ENCODE measurements around the gene SGCA.
A peak's percentile ranks its signal among the peaks of the same experiment; 100 is the strongest.

Gene SGCA

GRCh38 chr17:50128441-50129352 lies 37.1 kb upstream of the SGCA start:
- 7% methylated on average over 25 of the region's 32 CpGs for WGBS
- peak overlapping the region; percentile 62 for H3K4me3 ChIP-seq (ENCODE audit: low read length)

DNA sequence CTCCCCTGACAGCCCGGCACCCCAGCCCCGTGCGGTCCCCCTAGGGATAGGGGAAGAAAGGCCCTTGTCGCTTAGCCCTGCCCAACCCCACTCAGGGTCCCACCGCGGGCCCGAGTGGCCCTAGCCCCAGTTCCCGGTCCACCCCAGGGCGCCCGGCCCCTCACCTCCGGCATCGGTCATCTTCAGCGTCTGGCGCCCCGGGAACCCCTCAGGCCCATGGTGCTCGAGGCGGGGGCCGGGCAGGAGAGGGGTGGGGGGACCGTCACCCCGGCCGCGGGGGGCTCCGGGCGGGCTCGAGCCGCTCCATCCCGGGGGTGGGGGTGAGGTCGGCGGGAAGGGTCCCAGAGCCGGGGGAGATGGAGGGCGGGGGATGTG lies 36.5 kb upstream of the SGCA start:
- WGBS: 1% methylated on average over 30 of the region's 31 CpGs
- Histone ChIP-seq H3K27ac (ENCODE audit: low read depth, low read length) (no peak overlapping the region), H3K4me1 (ENCODE audit: insufficient read depth, low read length) (peaks cover 31% of the 10 kb centered on the region), H3K9ac (ENCODE audit: low read depth, low read length) (no peak overlapping the region), H3K9me3 (ENCODE audit: insufficient read depth, low read depth, low read length) (no peaks in the 10 kb centered on the region), H3K4me3 (ENCODE audit: low read length) (peak overlapping the region; percentile 62), H3K36me3 (ENCODE audit: insufficient read depth, low read length) (no peaks in the 10 kb centered on the region), H3K27me3 (ENCODE audit: insufficient read depth, low read length) (peaks cover 5% of the 10 kb centered on the region)

More at GRCh38 chr17:50128441-50129352, 37.1 kb upstream of the SGCA start:
- Histone ChIP-seq H3K9me3 (ENCODE audit: insufficient read depth, low read depth, low read length) (no peaks in the 10 kb centered on the region), H3K27me3 (ENCODE audit: insufficient read depth, low read length) (peaks cover 5% of the 10 kb centered on the region), H3K4me1 (ENCODE audit: insufficient read depth, low read length) (peaks cover 32% of the 10 kb centered on the region), H3K27ac (ENCODE audit: low read depth, low read length) (peak overlapping the region; percentile 25; the same call in 1 of the 2 replicates), H3K9ac (ENCODE audit: low read depth, low read length) (peak overlapping the region; percentile 23; the same call in 1 of the 2 replicates), H3K36me3 (ENCODE audit: insufficient read depth, low read length) (no peaks in the 10 kb centered on the region)

GRCh38 chr17:50129728-50130558 lies 35.9 kb upstream of the SGCA start, which contains the start of gene SAMD14:
Gene SAMD14, minus strand, starts transcription at chr17:50130160. Its CDS starts 5,201 bp downstream, at chr17:50124959.
- peaks cover 5% of the 10 kb centered on the region for H3K27me3 ChIP-seq (ENCODE audit: insufficient read depth, low read length)
- WGBS: 1% methylated on average over 73 of the region's 84 CpGs
- no peaks in the 10 kb centered on the region for H3K9me3 ChIP-seq (ENCODE audit: insufficient read depth, low read depth, low read length)
- peaks cover 36% of the 10 kb centered on the region for H3K4me1 ChIP-seq (ENCODE audit: insufficient read depth, low read length)
- H3K9ac ChIP-seq (ENCODE audit: low read depth, low read length): peak within 1 kb of the TSS; percentile 55; the same call in 1 of the 2 replicates
- peak within 1 kb of the TSS; percentile 62 for H3K4me3 ChIP-seq (ENCODE audit: low read length)
- peak within 1 kb of the TSS; percentile 25; the same call in 1 of the 2 replicates for H3K27ac ChIP-seq (ENCODE audit: low read depth, low read length)
- H3K36me3 ChIP-seq (ENCODE audit: insufficient read depth, low read length): peaks cover 3% of the 10 kb centered on the region; the same call in 1 of the 2 replicates

DNA sequence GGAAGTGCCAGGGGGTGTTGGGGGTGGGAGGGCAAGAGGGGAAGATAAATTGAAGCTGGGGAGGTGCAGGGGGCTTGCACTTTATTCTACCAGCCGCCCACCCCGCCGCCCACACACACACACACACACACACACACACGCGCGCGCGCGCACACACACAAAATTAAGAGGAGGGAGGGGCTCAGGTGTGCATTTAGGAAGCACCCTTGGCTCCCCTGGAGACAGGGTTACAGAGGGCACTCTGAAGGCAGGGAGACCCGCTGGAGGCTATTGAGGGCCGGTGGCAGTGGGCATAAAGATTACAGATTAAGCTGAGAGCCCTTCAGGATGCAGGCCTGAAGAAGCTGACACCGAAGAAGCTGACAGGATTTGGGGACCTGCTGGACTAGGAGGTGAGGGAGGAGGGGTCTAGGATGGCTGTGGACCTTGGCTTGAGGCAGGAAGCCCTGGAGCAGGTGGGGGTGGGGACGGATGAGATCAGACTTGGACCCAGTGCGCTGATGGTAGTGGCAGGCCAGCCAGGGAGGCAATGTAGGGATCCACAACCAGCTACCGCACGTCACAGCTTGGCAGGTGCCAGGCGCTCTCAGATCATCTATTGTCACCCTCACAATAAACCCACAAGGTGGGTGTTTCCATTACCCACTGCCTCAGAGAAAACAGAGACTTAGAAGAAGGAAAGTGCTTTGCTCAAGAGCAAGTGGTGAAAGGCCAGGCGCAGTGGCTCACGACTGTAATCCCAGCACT lies 35.1 kb upstream of the SGCA start:
- WGBS: 21% methylated on average over 16 of the region's 19 CpGs
- Histone ChIP-seq H3K9me3 (ENCODE audit: insufficient read depth, low read depth, low read length) (no peaks in the 10 kb centered on the region), H3K4me3 (ENCODE audit: low read length) (peak overlapping the region; percentile 62), H3K36me3 (ENCODE audit: insufficient read depth, low read length) (peaks cover 7% of the 10 kb centered on the region; the same call in 1 of the 2 replicates), H3K27ac (ENCODE audit: low read depth, low read length) (no peak overlapping the region), H3K27me3 (ENCODE audit: insufficient read depth, low read length) (peaks cover 5% of the 10 kb centered on the region), H3K4me1 (ENCODE audit: insufficient read depth, low read length) (peaks cover 36% of the 10 kb centered on the region), H3K9ac (ENCODE audit: low read depth, low read length) (no peak overlapping the region)

DNA sequence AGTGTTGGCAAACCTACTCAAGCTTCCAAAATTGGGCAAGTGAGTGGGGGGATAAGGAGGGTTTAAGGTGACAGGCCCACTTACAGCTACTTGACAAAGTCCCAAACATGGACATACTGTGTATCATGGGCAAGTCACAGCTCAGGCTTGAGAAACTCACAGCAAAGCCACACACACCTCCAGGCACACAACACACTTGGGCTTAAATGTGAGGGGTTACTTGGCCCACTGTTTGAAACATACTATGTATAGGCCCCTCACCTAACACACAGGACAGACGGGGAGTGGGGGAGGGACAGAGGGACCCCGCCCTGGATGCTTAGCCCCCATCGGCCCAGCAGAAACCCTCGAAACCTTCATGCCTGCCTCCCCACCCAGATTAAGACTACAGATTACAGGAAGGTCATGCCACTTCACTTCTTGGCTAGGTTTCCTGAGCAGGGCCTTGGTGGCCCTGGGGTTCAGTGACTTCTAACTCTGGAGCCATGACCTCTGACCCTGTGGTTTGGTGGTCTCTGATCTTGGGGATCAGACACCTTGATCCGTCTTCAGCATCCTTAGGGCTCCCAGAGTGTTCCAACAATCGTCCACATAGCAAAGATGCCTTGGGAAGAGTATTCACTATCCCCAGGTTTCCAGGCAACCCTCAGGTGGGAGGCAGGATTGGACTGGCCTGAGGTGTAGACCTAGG lies 33.6 kb upstream of the SGCA start:
- Histone ChIP-seq H3K27ac (ENCODE audit: low read depth, low read length) (no peak overlapping the region), H3K9ac (ENCODE audit: low read depth, low read length) (no peak overlapping the region), H3K27me3 (ENCODE audit: insufficient read depth, low read length) (peaks cover 5% of the 10 kb centered on the region), H3K9me3 (ENCODE audit: insufficient read depth, low read depth, low read length) (no peaks in the 10 kb centered on the region), H3K4me1 (ENCODE audit: insufficient read depth, low read length) (peaks cover 36% of the 10 kb centered on the region), H3K4me3 (ENCODE audit: low read length) (no peak overlapping the region), H3K36me3 (ENCODE audit: insufficient read depth, low read length) (peaks cover 11% of the 10 kb centered on the region; the same call in 1 of the 2 replicates)
- 86% methylated on average over 6 of the region's 6 CpGs for WGBS

DNA sequence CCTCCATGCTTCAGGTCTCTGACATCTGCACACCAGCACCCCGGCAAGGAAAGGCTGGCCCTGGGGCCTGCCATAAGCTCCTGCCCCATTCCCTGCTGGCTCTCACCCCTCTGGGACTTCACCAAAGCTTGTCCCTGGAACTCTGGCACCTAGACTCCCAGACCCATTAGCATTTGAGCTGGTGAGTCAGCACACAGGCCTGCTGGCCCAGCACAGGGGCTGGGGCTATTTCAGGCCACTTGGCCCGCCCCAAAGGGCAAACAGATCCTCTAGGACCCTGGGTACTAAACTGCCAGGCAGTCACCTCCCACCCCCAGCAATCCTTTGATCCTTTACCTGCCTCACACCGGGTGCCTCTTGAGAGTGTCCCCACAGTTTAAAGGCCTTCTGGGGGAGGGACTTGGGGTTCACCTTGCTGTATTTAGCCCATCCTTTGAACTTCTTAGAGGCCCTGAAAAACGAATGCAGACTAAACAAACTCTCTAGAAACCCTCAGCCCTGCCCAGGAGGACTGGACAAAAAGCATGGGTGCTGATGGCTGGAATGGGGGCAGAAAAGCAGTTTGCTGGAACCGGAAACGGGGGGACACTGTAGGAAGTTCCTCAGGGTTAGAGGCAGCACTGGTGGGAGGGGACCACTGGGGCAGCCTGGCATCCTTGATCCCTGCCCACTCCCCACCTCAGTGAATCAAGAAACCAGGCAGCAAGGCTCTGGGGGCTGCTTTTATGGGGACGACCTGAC lies 32.6 kb upstream of the SGCA start:
- Histone ChIP-seq H3K4me1 (ENCODE audit: insufficient read depth, low read length) (peaks cover 27% of the 10 kb centered on the region), H3K27me3 (ENCODE audit: insufficient read depth, low read length) (peaks cover 5% of the 10 kb centered on the region), H3K4me3 (ENCODE audit: low read length) (no peak overlapping the region), H3K9me3 (ENCODE audit: insufficient read depth, low read depth, low read length) (no peaks in the 10 kb centered on the region), H3K36me3 (ENCODE audit: insufficient read depth, low read length) (peaks cover 17% of the 10 kb centered on the region), H3K27ac (ENCODE audit: low read depth, low read length) (peak overlapping the region; percentile 12; the same call in 1 of the 2 replicates), H3K9ac (ENCODE audit: low read depth, low read length) (no peak overlapping the region)
- 44% methylated on average over 6 of the region's 7 CpGs for WGBS

DNA sequence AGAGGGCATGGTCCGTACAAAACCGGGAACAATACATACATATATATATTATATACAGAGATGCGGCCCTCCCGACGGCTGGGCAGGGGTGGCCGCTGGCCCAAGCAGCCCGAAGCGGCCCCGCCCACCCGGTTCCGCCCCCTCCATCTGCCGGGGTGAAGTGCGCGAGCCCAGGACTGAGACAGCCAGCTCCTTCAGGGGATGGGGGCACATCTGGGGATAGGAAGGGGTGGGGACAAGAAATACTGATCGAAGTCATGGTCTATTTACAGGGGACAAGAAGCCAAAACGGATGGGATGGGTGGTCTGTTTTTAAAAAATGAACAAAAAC lies 32.1 kb upstream of the SGCA start:
- WGBS: 21% methylated on average over 14 of the region's 16 CpGs
- no peak overlapping the region for H3K9ac ChIP-seq (ENCODE audit: low read depth, low read length)
- H3K36me3 ChIP-seq (ENCODE audit: insufficient read depth, low read length): peaks cover 23% of the 10 kb centered on the region
- no peaks in the 10 kb centered on the region for H3K9me3 ChIP-seq (ENCODE audit: insufficient read depth, low read depth, low read length)
- peaks cover 5% of the 10 kb centered on the region for H3K27me3 ChIP-seq (ENCODE audit: insufficient read depth, low read length)
- H3K4me1 ChIP-seq (ENCODE audit: insufficient read depth, low read length): peaks cover 27% of the 10 kb centered on the region
- H3K4me3 ChIP-seq (ENCODE audit: low read length): no peak overlapping the region
- no peak overlapping the region for H3K27ac ChIP-seq (ENCODE audit: low read depth, low read length)

DNA sequence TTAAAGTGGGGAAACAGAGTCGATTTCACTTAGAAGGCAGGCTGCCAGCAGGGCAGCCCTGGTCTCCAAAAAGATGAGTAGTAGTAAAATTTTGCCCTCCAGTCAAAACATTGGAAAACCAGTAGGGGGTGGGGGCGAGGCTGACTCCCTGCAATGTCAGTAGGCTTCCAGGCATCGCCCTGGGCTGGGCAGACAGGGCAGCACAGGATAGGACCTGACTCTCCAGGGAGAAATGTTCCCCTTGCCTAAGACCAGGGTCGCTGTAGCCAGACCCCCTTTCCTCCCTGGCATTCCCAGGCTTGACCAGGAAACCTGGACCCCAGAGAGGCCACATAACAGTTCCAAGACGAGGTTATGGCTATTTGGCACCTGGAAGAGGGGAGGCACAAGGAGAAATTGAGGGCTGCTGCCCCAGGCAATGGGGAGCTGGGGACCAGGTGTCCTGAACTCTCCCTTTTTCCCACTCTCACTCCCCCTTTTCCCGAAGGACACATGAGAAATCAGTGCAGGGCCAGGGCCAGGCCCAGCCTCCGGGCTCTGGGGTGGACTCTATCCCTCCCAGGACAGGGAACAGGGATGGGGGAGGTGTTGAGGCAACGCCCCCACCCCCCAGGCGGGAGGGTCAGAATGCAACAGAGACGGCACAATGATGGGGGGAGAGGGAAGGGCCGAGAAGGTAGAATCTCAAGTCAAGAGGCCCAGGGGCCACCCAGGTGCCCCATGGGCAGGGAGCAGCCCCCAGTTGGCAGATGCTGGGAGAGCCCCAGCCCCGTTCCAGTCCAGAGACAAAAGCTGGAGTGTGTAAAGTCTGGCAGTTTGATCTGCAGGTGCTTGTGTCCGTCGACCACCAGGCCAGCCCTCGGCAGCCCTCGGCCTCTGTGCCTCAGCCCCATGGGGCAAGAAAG lies 31.3 kb upstream of the SGCA start:
- peaks cover 27% of the 10 kb centered on the region for H3K4me1 ChIP-seq (ENCODE audit: insufficient read depth, low read length)
- no peak overlapping the region for H3K9ac ChIP-seq (ENCODE audit: low read depth, low read length)
- WGBS: 59% methylated on average over 16 of the region's 16 CpGs
- no peak overlapping the region for H3K27ac ChIP-seq (ENCODE audit: low read depth, low read length)
- H3K4me3 ChIP-seq (ENCODE audit: low read length): no peak overlapping the region
- H3K27me3 ChIP-seq (ENCODE audit: insufficient read depth, low read length): peaks cover 5% of the 10 kb centered on the region
- no peaks in the 10 kb centered on the region for H3K9me3 ChIP-seq (ENCODE audit: insufficient read depth, low read depth, low read length)
- peaks cover 30% of the 10 kb centered on the region for H3K36me3 ChIP-seq (ENCODE audit: insufficient read depth, low read length)

DNA sequence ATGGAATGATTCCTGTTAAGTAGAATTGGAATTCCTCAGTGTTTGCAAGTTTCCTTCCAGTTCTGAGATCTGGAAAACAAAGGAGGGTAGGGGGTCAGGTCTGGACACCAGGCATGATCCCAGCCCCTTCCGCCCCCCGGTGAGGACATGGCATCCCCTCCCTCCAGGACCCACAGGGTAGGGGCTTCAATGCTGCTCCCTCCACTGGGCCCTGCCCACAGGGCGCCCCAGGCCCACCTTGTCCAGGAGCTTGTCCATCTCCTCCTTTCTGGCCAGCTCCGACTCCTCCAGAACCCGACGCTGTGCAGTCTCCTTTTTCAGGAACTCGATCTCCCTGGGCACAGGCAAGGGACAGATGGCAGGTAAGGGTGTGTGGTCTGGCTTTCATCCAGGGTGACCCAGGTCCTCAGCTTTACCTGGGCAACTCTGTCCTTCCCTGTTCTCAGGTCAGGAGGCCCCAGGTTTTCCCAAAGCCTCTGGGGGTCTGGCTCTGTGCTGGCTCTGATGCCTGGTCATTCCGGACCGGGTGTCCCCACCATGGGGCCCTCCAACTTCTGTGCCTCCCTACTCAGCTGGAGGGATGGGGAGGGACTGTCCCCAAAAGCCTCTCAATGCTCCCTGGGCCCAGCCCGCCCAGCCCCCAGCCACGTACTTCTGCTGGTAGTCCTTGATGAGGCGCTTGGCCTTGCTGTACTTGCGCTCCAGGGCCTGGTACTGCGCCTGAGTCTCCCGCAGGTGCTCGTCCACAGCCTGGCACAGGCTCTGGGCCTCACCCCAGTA lies 30.3 kb upstream of the SGCA start:
- Histone ChIP-seq H3K27me3 (ENCODE audit: insufficient read depth, low read length) (peaks cover 5% of the 10 kb centered on the region), H3K4me1 (ENCODE audit: insufficient read depth, low read length) (peaks cover 27% of the 10 kb centered on the region), H3K36me3 (ENCODE audit: insufficient read depth, low read length) (peaks cover 34% of the 10 kb centered on the region), H3K9ac (ENCODE audit: low read depth, low read length) (no peak overlapping the region), H3K4me3 (ENCODE audit: low read length) (no peak overlapping the region), H3K27ac (ENCODE audit: low read depth, low read length) (no peak overlapping the region), H3K9me3 (ENCODE audit: insufficient read depth, low read depth, low read length) (no peaks in the 10 kb centered on the region)
- 93% methylated on average over 16 of the region's 16 CpGs for WGBS
